ENCODE data around the gene CD58. TPM values are rescaled to one million over a fixed set of nuclear protein-coding genes. Genes with fewer than 3 reads are reported as not detected.

CD58 gene
- total RNA-seq, 1 experiment from 2014 or later: 18.9 TPM

GRCh38 chr1:116472431-116472961 is 98.3 kb downstream of the CD58 start:
- H3K4me3 Mint-ChIP-seq (ENCODE audit: low read depth, unreplicated experiment): no peak overlapping the region
- H3K27me3 Mint-ChIP-seq (ENCODE audit: unreplicated experiment): no peaks in the 10 kb centered on the region
- intact Hi-C loops (cut with micrococcal nuclease; ENCODE audit: unreplicated experiment): loop anchor here (5.0 kb wide), 1 partner anchor 55 kb away; no protein-coding TSS in a partner anchor
- H3K9me3 Mint-ChIP-seq (ENCODE audit: low read depth, unreplicated experiment): no peaks in the 10 kb centered on the region
- H3K4me1 Mint-ChIP-seq (ENCODE audit: low read depth, unreplicated experiment): peaks cover 33% of the 10 kb centered on the region
- no peak overlapping the region for H3K27ac Mint-ChIP-seq (ENCODE audit: unreplicated experiment)
- CTCF ChIA-PET: interaction anchor here (0.6 to 1.4 kb wide), 2 partner anchors 13 to 407 kb away, joined by 3 to 7 read pairs; no protein-coding TSS in a partner anchor
- DNase-seq: no peak
- peaks cover 7% of the 10 kb centered on the region for H3K36me3 Mint-ChIP-seq (ENCODE audit: insufficient read depth, unreplicated experiment)
- BruUV-seq (replicated peaks): no TSS peak
- no peak for TF ChIP-seq CTCF (IDR thresholded peaks at IDR 0.05; ENCODE audit: unreplicated experiment)

- BruUV-seq (replicated peaks): no TSS peak
- Mint-ChIP-seq H3K27me3 (ENCODE audit: unreplicated experiment) (no peaks in the 10 kb centered on the region), H3K4me1 (ENCODE audit: low read depth, unreplicated experiment) (peaks cover 42% of the 10 kb centered on the region), H3K9me3 (ENCODE audit: low read depth, unreplicated experiment) (no peaks in the 10 kb centered on the region), H3K4me3 (ENCODE audit: low read depth, unreplicated experiment) (peak overlapping the region; percentile 18), H3K36me3 (ENCODE audit: insufficient read depth, unreplicated experiment) (peaks cover 7% of the 10 kb centered on the region), H3K27ac (ENCODE audit: unreplicated experiment) (peak overlapping the region; percentile 46)
- intact Hi-C loops (cut with micrococcal nuclease; ENCODE audit: unreplicated experiment): loop anchor here (5.0 kb wide), 1 partner anchor 54 kb away; no protein-coding TSS in a partner anchor
- no peak for DNase-seq
- CTCF ChIA-PET: interaction anchor here (1.4 kb wide), 1 partner anchor 14 kb away, joined by 7 read pairs; no protein-coding TSS in a partner anchor
- no peak for TF ChIP-seq CTCF (IDR thresholded peaks at IDR 0.05; ENCODE audit: unreplicated experiment)
Measured at GRCh38 chr1:116471241-116471640, 99.6 kb downstream of the CD58 start.

GRCh38 chr1:116470671-116471070 is 100.2 kb downstream of the CD58 start:
- Mint-ChIP-seq H3K27ac (ENCODE audit: unreplicated experiment) (no peak overlapping the region), H3K36me3 (ENCODE audit: insufficient read depth, unreplicated experiment) (peaks cover 10% of the 10 kb centered on the region), H3K27me3 (ENCODE audit: unreplicated experiment) (no peaks in the 10 kb centered on the region), H3K4me1 (ENCODE audit: low read depth, unreplicated experiment) (peaks cover 48% of the 10 kb centered on the region), H3K4me3 (ENCODE audit: low read depth, unreplicated experiment) (no peak overlapping the region), H3K9me3 (ENCODE audit: low read depth, unreplicated experiment) (no peaks in the 10 kb centered on the region)
- no TSS peak for BruUV-seq (replicated peaks)
- no peak for DNase-seq
- no peak for TF ChIP-seq CTCF (IDR thresholded peaks at IDR 0.05; ENCODE audit: unreplicated experiment)
- CTCF ChIA-PET: no interaction called here
- intact Hi-C loops (cut with micrococcal nuclease; ENCODE audit: unreplicated experiment): loop anchor here (5.0 kb wide), 1 partner anchor 53 kb away; no protein-coding TSS in a partner anchor

- H3K4me1 Mint-ChIP-seq (ENCODE audit: low read depth, unreplicated experiment): peaks cover 30% of the 10 kb centered on the region
- H3K4me3 Mint-ChIP-seq (ENCODE audit: low read depth, unreplicated experiment): no peak overlapping the region
- no peak for DNase-seq
- CTCF ChIA-PET: interaction anchor here (0.7 to 0.9 kb wide), 2 partner anchors 18 to 107 kb away, joined by 3 read pairs; no protein-coding TSS in a partner anchor
- intact Hi-C loops (cut with micrococcal nuclease; ENCODE audit: unreplicated experiment): no loop called here
- no TSS peak for BruUV-seq (replicated peaks)
- H3K27me3 Mint-ChIP-seq (ENCODE audit: unreplicated experiment): no peaks in the 10 kb centered on the region
- H3K36me3 Mint-ChIP-seq (ENCODE audit: insufficient read depth, unreplicated experiment): peaks cover 6% of the 10 kb centered on the region
- no peak overlapping the region for H3K27ac Mint-ChIP-seq (ENCODE audit: unreplicated experiment)
- TF ChIP-seq CTCF (IDR thresholded peaks at IDR 0.05; ENCODE audit: unreplicated experiment): no peak
- H3K9me3 Mint-ChIP-seq (ENCODE audit: low read depth, unreplicated experiment): no peaks in the 10 kb centered on the region
Measured at GRCh38 chr1:116466810-116467557, 103.8 kb downstream of the CD58 start.

Data from Calu3 (cell line).